ENCODE results near the gene SUSD2.
"Not testable (repeated sequence)": the region's sequence is repeated elsewhere in the genome, so short reads cannot be mapped to it uniquely, and the experiment has no call there.

Gene SUSD2

GRCh38 chr22:24178021-24178431 lies 3.3 kb upstream of the SUSD2 start:
- DNase-seq = no peak

DNA sequence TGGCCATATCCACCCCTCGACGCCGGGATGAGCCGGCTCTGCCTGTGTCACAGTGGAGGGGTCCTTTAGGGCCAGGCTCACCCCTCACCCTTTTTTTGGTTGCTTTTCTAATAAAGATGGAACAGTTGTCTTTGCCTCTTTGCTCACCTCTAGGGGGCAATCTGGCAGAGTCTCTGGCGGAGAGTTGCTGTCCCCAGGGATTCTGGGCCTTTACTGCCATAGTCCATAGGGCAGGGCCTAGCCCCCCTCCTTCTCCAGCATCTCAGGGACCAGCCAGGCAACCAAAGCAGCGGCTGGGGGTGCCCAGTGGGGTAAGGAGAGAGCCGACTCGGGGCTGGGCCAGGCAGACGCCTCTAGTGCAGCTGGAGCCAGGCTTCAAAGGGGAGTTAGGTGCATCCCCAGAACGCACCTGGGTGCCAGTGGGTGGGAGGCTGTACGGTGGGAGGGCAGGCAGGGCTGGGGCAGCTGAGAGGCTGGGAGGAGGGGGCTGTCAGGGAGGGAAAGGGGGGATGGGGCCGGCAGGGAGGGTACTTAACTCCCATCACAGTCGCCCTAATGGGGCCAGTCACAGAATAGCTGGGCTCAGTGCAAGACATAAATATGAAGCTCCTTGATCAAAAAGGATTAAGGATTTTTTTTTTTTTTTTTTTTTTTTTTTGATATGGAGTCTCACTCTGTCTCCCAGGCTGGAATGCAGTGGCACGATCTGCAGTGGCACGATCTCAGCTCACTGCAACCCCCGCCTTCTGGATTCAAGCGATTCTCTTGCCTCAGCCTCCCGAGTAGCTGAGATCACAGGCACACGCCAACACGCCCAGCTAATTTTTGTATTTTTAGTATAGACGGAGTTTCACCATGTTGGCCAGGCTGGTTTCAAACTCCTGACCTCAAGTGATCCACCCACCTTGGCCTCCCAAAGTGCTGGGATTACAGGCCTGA lies 2.5 kb upstream of the SUSD2 start:
- DNase-seq = no peak

- no peak for DNase-seq
Measured at GRCh38 chr22:24179478-24180210, 1.6 kb upstream of the SUSD2 start.

DNA sequence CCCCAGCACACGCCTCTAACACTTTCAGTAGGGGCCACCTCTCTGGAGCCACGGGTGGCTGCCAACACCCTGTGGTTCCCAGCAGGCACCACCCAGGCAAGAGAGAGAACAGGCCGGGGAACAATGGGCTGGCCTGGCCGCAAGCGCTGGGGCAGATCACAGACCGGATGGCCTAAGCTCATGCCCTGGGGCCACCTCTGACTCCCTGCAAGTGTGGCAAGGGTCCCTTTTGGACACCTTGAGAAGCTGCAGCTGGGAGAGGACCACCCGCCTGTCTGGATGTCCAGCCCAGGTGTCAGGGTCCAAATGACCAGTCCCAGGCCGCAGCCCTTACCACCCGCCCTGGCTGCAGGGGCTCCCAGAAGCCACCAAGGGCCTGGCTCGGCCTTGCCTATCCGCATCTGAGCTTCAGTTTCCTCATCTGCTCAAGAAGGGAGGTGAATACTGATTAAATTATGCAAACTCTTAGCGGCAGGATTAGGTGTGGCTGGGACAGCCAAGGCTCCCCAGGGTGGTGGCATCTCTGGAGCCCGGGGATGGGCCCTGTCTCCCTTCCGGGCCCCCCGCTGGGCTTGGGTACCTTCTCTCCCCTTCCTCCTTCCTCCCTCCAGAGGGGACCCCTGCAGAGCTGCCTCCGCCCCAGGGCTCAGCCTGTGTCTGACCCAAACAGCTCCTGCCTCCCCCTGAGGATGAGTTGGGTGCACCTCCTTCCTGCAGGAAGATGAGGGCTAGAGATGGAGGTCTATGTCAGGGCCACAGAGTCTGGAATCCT lies 785 bp upstream of the SUSD2 start:
- no peak for DNase-seq

- no peak for DNase-seq
Measured at GRCh38 chr22:24181996-24182899, 961 bp downstream of the SUSD2 start.

- DNase-seq = not testable (repeated sequence)
Measured at GRCh38 chr22:24182900-24183246, 1.6 kb downstream of the SUSD2 start.

- no peak for DNase-seq
Measured at GRCh38 chr22:24183321-24184031, 2.2 kb downstream of the SUSD2 start.

DNA sequence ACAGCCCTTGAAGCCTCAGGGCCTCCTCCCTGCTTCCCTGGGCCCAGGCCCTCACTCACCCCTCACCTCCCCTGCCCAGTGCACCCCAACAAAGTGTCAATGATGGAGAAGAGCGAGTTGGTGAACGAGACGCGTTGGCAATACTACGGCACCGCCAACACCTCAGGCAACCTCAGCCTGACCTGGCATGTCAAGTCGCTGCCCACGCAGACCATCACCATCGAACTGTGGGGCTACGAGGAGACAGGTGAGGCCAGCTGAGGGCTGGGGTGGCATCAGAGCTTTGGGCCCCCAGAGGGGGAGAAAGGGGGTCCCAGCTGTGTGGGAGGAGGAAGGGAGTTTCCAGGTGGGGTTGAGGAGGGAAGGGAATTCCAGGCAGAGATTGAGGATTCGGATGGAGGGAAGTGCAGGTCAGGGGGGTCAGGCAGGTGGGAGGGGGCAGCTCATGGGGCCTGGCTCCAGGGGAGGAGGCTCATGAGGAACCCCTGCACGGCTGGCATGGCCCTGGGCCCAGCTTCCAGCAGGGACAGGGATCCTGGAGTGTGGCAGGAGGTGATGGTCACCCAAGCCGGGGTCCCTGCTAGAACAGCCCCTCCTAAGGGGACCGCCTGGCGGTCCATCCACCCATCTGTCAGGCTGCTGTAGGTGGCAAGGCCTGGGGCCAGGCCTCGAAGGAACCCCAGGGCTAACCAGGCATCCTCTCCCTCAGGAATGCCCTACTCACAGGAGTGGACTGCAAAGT lies 2.9 kb downstream of the SUSD2 start:
- DNase-seq = no peak

- no peak for DNase-seq
Measured at GRCh38 chr22:24185001-24185500, 3.8 kb downstream of the SUSD2 start.

GRCh38 chr22:24185501-24186351 lies 4.4 kb downstream of the SUSD2 start:
- DNase-seq = no peak

DNA sequence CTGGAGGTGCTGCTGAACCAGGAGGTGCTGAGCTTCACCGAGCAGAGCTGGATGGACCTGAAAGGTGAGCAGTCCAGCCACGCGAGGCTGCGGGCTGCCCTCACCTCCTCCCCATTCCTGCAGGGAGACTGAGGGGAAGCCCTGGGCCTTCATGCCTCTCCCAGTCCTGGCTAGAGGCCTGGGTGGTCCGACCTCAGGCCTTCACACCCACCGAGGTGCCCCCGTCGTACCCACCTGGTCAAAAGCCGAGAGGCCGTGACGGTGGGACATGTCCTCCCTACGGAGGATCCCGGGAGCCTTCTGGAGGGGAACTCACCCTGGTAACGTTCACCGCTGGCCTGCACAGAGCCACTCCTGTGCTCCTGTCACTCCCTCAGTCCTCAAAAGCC lies 5.1 kb downstream of the SUSD2 start:
- no peak for DNase-seq

DNA sequence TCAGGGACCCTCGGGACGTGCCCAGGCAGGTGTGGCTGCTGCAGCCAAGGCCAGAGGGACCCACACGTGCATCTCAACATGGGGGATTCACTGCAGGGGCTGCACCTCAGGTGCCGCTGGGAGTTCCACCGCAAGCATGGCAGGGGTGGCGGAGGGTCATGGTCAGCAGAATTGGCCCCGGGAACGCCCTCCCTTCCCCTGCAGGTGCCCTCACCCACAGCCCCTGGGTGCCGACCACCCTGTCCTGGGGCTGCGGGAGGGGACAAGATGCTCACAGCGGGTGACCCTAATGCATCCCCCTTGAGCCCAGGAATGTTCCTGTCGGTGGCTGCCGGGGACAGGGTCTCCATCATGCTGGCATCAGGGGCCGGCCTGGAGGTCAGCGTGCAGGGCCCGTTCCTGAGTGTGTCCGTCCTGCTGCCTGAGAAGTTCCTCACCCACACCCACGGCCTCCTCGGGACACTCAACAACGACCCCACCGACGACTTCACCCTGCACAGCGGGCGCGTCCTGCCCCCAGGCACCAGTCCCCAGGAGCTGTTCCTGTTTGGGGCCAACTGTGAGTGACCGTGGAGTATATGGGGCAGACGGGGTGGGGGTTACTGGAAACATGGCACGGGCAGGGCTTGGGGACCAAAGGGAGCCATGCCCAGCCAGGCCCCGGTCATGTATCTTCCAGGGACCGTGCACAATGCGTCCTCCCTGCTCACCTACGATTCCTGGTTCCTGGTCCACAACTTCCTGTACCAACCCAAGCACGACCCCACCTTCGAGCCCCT lies 5.8 kb downstream of the SUSD2 start:
- no peak for DNase-seq

GRCh38 chr22:24187731-24188644 lies 6.7 kb downstream of the SUSD2 start:
- no peak for DNase-seq

DNA sequence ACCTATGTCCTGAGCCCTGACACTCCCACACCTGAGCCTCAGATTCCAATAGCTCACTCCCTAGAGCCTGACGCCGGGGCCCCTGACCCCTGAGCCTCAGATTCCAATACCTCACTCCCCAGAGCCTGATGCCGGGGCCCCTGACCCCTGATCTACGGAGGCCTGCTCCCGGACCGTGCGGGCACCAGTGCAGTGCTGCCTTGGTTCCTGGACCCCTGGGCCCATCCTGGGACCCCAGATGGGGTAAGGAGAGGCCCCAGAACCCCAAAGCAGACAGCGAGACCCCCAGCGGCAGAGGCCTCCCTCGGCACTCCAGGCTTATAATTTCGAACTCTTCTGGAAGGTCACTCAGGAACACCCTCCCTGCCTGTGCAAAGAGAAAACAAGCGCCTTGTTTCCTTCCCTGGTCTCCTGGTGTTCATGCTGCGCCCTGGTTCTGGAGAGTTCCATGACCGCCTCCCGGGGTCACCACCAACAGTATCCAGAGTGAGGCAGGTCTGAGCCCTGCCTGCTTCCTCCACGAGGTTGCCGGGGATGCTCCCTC lies 7.5 kb downstream of the SUSD2 start:
- DNase-seq = no peak

DNA sequence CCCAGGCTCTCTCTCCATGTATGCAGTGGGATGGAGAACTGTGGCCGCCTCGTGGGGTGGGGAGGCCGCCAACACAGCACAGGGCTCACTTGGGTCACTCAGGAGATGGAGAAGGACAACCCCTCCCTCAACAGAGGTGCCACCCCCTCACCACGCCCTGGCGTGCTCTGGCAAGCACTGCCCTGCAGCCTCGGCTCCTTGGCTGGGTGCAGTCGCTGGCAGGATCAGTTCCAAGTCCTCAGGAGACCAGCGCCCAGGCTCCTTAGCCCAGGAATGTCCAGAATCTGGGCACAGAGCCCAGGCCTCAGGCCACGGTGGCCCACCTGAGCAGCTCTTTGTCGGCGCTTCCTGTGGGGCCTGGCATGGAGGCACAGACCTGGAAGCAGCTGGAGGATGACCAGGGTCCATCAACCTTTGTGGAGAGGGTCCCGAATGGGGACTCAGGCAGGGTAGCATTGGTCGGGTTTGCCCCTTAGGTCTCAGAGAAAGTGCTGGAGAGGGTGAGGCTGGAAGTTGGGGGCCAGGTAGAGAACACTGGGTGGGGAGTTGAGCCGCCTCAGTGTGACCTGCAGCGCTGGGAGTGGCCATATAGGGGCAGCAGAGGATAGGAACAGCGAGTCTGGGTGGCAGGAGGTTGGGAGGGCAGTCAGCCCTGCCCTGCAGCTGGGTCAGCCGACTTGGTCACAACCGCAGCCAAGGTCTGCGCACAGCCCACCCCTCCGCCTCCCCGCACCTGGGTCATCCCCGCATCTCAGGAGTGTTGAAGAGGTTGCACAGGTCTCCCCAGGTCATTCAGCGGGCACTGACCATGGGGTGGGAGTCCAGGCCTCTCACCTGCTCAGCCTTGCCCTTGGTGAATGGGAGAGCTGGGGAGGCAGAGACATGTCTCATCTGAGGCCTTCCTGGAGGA lies 8.2 kb downstream of the SUSD2 start:
- no peak for DNase-seq

DNA sequence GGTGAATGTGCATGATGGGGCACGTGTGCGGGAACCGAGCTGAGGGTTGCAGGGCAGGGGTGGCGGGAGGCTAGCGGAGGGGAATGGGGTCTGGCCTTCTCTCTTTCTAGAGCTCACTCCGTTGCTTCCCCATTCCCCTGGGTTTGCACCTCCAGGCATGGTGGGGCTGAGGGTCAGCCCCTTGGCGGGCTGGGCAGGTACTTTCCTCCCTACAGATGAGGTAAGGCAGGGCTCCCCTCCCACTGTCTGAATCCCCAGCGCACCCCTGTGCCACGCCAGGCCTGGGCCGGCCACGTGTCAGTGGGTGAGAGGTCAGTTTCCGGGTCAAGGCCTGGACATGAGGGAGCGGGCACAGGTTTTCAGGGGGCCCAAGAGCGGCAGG lies 8.9 kb downstream of the SUSD2 start:
- DNase-seq = no peak
